HepG2 (cell line): ENCODE results near the gene FRMD8. TPM values are rescaled to one million over a fixed set of nuclear protein-coding genes. Genes with fewer than 3 reads are reported as not detected.

Experiments
- CBX1 ChIP-seq: IDR thresholded peaks from one replicate; pipeline ENCODE4 v1.6.1; 2016; ENCODE audit warnings: antibody characterized with exemption, low read depth
- DMAP1 ChIP-seq: IDR thresholded peaks from 2 replicates; pipeline ENCODE4 v1.6.1; 2016
- DR1 ChIP-seq: sonication (generic); formaldehyde crosslinking; IDR thresholded peaks from 2 replicates; pipeline ENCODE4 v1.8.0; 2021; ENCODE audit warnings: mild to moderate bottlenecking, missing genetic modification reagents, inconsistent platforms
- HNRNPL ChIP-seq: fragments of 200-400 bp; formaldehyde crosslinking; IDR thresholded peaks from 2 replicates; pipeline ENCODE4 v1.6.1; 2017; ENCODE audit warnings: mild to moderate bottlenecking, low read depth, low read length
- HOXA5 ChIP-seq: sonication (generic); formaldehyde crosslinking; IDR thresholded peaks from 2 replicates; pipeline ENCODE4 v1.4.0; 2020; ENCODE audit warnings: missing genetic modification reagents
- KAT2B ChIP-seq: fragments of 150-350 bp; IDR thresholded peaks from 2 replicates; pipeline ENCODE4 v1.6.1; 2014; ENCODE audit warnings: low read depth, low read length, borderline replicate concordance
- KLF16 ChIP-seq, 2 experiments: sonication (generic) in 1 of 2; formaldehyde crosslinking in 1 of 2; IDR thresholded peaks; 2 replicates each; pipeline versions ENCODE4 v1.6.1 to v1.8.0; 2016 to 2023; ENCODE audit warnings: missing genetic modification reagents in 2 of 2, missing compliant biosample characterization in 1 of 2
- MAZ ChIP-seq, 2 experiments: sonication (generic) in 1 of 2; formaldehyde crosslinking in 1 of 2; IDR thresholded peaks; 2 replicates each; pipeline versions ENCODE4 v1.5.0 to v1.6.1; 2012 to 2020; ENCODE audit warnings: low read depth in 2 of 2, mild to moderate bottlenecking in 2 of 2, borderline replicate concordance in 1 of 2, improper control_type of control experiment in 1 of 2, low read length in 1 of 2, missing genetic modification reagents in 1 of 2, moderate library complexity in 1 of 2
- SRSF1 ChIP-seq: fragments of 200-400 bp; formaldehyde crosslinking; optimal IDR thresholded peaks from 2 replicates; pipeline ENCODE3; 2017; ENCODE audit warnings: mild to moderate bottlenecking, low read depth, low read length, moderate library complexity
- TCF12 ChIP-seq, 2 experiments: fragments of 450-650 bp in 1 of 2; sonication (generic) in 1 of 2; formaldehyde crosslinking in 1 of 2; IDR thresholded peaks; 2 replicates each; pipeline versions ENCODE4 v1.6.1 to v1.8.0; 2017 to 2022; ENCODE audit warnings: antibody characterized with exemption in 1 of 2, mild to moderate bottlenecking in 1 of 2, missing genetic modification reagents in 1 of 2, moderate library complexity in 1 of 2
- XRCC5 ChIP-seq: fragments of 200-400 bp; formaldehyde crosslinking; optimal IDR thresholded peaks from 2 replicates; pipeline ENCODE3; 2017; ENCODE audit warnings: mild to moderate bottlenecking, low read length
- YY1 ChIP-seq: IDR thresholded peaks from 2 replicates; pipeline ENCODE4 v1.6.1; 2011; ENCODE audit warnings: low read length, low read depth, moderate library complexity, mild to moderate bottlenecking; ENCODE audit not compliant: insufficient read depth, insufficient replicate concordance
- ZNF12 ChIP-seq: sonication (generic); formaldehyde crosslinking; IDR thresholded peaks from 2 replicates; pipeline ENCODE4 v1.5.0; 2020; ENCODE audit warnings: missing genetic modification reagents
- ZNF224 ChIP-seq: sonication (generic); formaldehyde crosslinking; IDR thresholded peaks from 2 replicates; pipeline ENCODE4 v1.5.0; 2020; ENCODE audit warnings: mild to moderate bottlenecking, missing genetic modification reagents
- ZNF331 ChIP-seq: sonication (generic); formaldehyde crosslinking; IDR thresholded peaks from 2 replicates; pipeline ENCODE4 v1.4.0; 2020; ENCODE audit warnings: missing genetic modification reagents
- ZNF335 ChIP-seq: sonication (generic); formaldehyde crosslinking; IDR thresholded peaks from 2 replicates; pipeline ENCODE4 v1.4.0; 2020; ENCODE audit warnings: missing genetic modification reagents
- ZNF549 ChIP-seq: sonication (generic); formaldehyde crosslinking; IDR thresholded peaks from 2 replicates; pipeline ENCODE4 v1.5.0; 2020; ENCODE audit warnings: missing genetic modification reagents
- ZNF674 ChIP-seq: sonication (generic); formaldehyde crosslinking; IDR thresholded peaks from 2 replicates; pipeline ENCODE4 v1.5.0; 2020; ENCODE audit warnings: low read depth, mild to moderate bottlenecking, missing genetic modification reagents
- ZNF724P ChIP-seq: sonication (generic); formaldehyde crosslinking; IDR thresholded peaks from 2 replicates; pipeline ENCODE4 v1.8.0; 2022; ENCODE audit warnings: missing genetic modification reagents, borderline replicate concordance
- ZNF773 ChIP-seq: sonication (generic); formaldehyde crosslinking; IDR thresholded peaks from 2 replicates; pipeline ENCODE4 v1.4.0; 2020; ENCODE audit warnings: missing genetic modification reagents, borderline replicate concordance
- ZNF790 ChIP-seq: sonication (generic); formaldehyde crosslinking; IDR thresholded peaks from 2 replicates; pipeline ENCODE4 v1.8.0; 2022; ENCODE audit warnings: missing genetic modification reagents, mild to moderate bottlenecking, borderline replicate concordance
- polyA plus RNA-seq, 8 experiments: library from polyadenylated mRNA; depleted of rRNA in 3 of 8; stranded (reverse) in 7 of 8; unstranded in 1 of 8; fragments of >200 nt; fragmentation: Illumina TruSeq in 4 of 8; extraction: Trizol in 4 of 8; gene quantifications; 2 replicates each; pipeline versions ENCODE4 v1.2.1 to v1.2.3, GENCODE V29; 2011 to 2016; ENCODE audit warnings: low read depth in 4 of 8, missing spikeins in 1 of 8, mixed read lengths in 1 of 8; ENCODE audit not compliant: insufficient read depth in 1 of 8
- total RNA-seq, 5 experiments: library from RNA; depleted of rRNA; stranded (reverse); fragments of >200 nt; fragmentation: Illumina TruSeq; extraction: Trizol; gene quantifications; 2 replicates each; pipeline ENCODE4 v1.2.3, GENCODE V29; 2016; ENCODE audit warnings: low read depth in 1 of 5
- TF ChIP-seq, protein P1 (sequence below): sonication (generic); formaldehyde crosslinking; IDR thresholded peaks from 2 replicates; pipeline ENCODE4 v1.4.0; 2020; ENCODE audit warnings: missing genetic modification reagents, borderline replicate concordance
- TF ChIP-seq, protein P2 (sequence below): sonication (generic); formaldehyde crosslinking; IDR thresholded peaks from 2 replicates; pipeline ENCODE4 v1.4.0; 2020; ENCODE audit warnings: mild to moderate bottlenecking, missing genetic modification reagents

Gene FRMD8
- total and polyA plus RNA-seq, 2 of the 13 experiments (the other 11 are each of a cell fraction or from before 2014, with no cell fraction given): 5.8 to 20.6 TPM

DNA sequence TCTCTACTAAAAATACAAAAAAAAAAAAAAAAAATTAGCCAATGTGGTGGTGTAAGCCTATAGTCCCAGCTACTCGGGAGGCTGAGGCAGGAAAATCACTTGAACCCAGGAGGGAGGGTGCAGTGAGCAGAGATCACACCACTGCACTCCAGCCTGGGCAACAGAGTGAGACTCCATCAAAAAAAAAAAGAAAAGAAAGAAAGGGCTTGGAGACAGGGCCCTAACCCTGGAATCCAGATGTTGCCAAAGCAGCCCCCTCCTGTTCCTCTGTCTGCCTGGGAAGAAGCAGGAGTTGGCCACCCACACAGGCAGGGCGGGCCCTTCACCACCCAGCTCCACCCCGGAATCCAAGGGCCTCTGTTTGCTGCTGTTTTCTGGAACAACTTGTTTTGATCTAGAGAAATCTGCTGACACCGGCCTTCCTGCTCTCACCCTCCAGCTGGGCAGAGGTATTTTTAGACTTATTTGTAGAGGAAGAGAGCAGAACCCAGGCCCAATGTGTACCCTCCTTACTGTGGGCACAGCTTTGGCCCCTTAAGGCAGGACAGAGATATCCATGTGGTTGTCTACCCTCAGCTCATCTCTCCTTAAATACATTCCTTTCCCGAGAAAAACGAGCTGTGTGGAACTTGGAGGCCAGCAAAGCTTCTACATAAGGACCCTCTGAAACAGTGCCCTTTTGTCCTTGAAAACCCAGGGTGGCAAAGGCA is 33.5 kb downstream of the FRMD8 start (continued):
- TF ChIP-seq, protein P1, sequence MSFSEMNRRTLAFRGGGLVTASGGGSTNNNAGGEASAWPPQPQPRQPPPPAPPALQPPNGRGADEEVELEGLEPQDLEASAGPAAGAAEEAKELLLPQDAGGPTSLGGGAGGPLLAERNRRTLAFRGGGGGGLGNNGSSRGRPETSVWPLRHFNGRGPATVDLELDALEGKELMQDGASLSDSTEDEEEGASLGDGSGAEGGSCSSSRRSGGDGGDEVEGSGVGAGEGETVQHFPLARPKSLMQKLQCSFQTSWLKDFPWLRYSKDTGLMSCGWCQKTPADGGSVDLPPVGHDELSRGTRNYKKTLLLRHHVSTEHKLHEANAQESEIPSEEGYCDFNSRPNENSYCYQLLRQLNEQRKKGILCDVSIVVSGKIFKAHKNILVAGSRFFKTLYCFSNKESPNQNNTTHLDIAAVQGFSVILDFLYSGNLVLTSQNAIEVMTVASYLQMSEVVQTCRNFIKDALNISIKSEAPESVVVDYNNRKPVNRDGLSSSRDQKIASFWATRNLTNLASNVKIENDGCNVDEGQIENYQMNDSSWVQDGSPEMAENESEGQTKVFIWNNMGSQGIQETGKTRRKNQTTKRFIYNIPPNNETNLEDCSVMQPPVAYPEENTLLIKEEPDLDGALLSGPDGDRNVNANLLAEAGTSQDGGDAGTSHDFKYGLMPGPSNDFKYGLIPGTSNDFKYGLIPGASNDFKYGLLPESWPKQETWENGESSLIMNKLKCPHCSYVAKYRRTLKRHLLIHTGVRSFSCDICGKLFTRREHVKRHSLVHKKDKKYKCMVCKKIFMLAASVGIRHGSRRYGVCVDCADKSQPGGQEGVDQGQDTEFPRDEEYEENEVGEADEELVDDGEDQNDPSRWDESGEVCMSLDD: 0 out of 2 replicates have a peak, but pooled peaks have one; percentile 49
- TF ChIP-seq ZNF773 (CRISPR knock-in tag) (no peak), MAZ (IDR thresholded peaks at IDR 0.05; ENCODE audit: borderline replicate concordance, low read depth, low read length) (no peak), MAZ (CRISPR knock-in tag; IDR thresholded peaks at IDR 0.05; ENCODE audit: low read depth) (peak; percentile 56; the same call in 1 of the 2 replicates), KAT2B (no peak), ZNF331 (CRISPR knock-in tag) (peak; percentile 58; the same call in 1 of the 2 replicates), TCF12 (IDR thresholded peaks at IDR 0.05) (no peak), TCF12 (CRISPR knock-in tag; IDR thresholded peaks at IDR 0.05) (no peak), KLF16 (CRISPR knock-in tag; IDR thresholded peaks at IDR 0.05) (peak in 1 of 2 experiments; percentile 48; a peak in 2 of 4 replicates), ZNF674 (CRISPR knock-in tag) (no peak), ZNF790 (CRISPR knock-in tag) (no peak), CBX1 (no peak), ZNF335 (CRISPR knock-in tag) (no peak), HNRNPL (peak; percentile 57; the same call in 1 of the 2 replicates), DR1 (CRISPR knock-in tag) (no peak), HOXA5 (CRISPR knock-in tag) (no peak), YY1 (peak; percentile 53), DMAP1 (CRISPR knock-in tag) (no peak), SRSF1 (no peak), ZNF724P (no peak), ZNF224 (CRISPR knock-in tag) (no peak), ZNF549 (CRISPR knock-in tag) (no peak), ZNF12 (CRISPR knock-in tag) (no peak; the same call in 1 of the 2 replicates), XRCC5 (peak; percentile 2)
- TF ChIP-seq, protein P2, sequence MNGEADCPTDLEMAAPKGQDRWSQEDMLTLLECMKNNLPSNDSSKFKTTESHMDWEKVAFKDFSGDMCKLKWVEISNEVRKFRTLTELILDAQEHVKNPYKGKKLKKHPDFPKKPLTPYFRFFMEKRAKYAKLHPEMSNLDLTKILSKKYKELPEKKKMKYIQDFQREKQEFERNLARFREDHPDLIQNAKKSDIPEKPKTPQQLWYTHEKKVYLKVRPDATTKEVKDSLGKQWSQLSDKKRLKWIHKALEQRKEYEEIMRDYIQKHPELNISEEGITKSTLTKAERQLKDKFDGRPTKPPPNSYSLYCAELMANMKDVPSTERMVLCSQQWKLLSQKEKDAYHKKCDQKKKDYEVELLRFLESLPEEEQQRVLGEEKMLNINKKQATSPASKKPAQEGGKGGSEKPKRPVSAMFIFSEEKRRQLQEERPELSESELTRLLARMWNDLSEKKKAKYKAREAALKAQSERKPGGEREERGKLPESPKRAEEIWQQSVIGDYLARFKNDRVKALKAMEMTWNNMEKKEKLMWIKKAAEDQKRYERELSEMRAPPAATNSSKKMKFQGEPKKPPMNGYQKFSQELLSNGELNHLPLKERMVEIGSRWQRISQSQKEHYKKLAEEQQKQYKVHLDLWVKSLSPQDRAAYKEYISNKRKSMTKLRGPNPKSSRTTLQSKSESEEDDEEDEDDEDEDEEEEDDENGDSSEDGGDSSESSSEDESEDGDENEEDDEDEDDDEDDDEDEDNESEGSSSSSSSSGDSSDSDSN (CRISPR knock-in tag): no peak
